ENCODE data around the gene MEGF11.

Gene MEGF11

GRCh38 chr15:65885668-65886218 lies 367.8 kb downstream of the MEGF11 start:
- no peak overlapping the region for H3K27ac ChIP-seq (ENCODE audit: extremely low read depth, low read depth, low read length)
- ChIA-PET POLR2A (interaction anchor here (1.3 kb wide), 1 partner anchor 16 kb away, joined by 6 read pairs; the partner anchor contains the start of gene RAB11A), CTCF (no interaction called here)
- H3K9me3 ChIP-seq (ENCODE audit: control insufficient read depth, insufficient read depth, low read depth, low read length): no peaks in the 10 kb centered on the region
- peaks cover 15% of the 10 kb centered on the region for H3K4me1 ChIP-seq (ENCODE audit: control insufficient read depth, insufficient read depth, low read length)
- TF ChIP-seq WT1 (tag by site-specific recombination; IDR thresholded peaks at IDR 0.05) (peak; percentile 59; the same call in 1 of the 2 replicates), ZNF266 (tag by site-specific recombination; IDR thresholded peaks at IDR 0.05; ENCODE audit: low read depth) (no peak)
- H3K4me3 ChIP-seq (ENCODE audit: low read depth, low read length): no peak overlapping the region
- H3K36me3 ChIP-seq (ENCODE audit: control insufficient read depth in 2 of 2, insufficient read depth in 1 of 2, low read length in 2 of 2): peaks cover 56 to 65% of the 10 kb centered on the region in 2 experiments

- Histone ChIP-seq H3K4me3 (ENCODE audit: low read depth, low read length) (no peak overlapping the region), H3K9me3 (ENCODE audit: control insufficient read depth, insufficient read depth, low read depth, low read length) (no peaks in the 10 kb centered on the region), H3K4me1 (ENCODE audit: control insufficient read depth, insufficient read depth, low read length) (peaks cover 15% of the 10 kb centered on the region), H3K27ac (ENCODE audit: extremely low read depth, low read depth, low read length) (no peak overlapping the region), H3K36me3 (ENCODE audit: control insufficient read depth in 2 of 2, insufficient read depth in 1 of 2, low read length in 2 of 2) (peaks cover 61 to 72% of the 10 kb centered on the region in 2 experiments)
- ChIA-PET POLR2A (interaction anchor here (0.6 to 1.3 kb wide), 3 partner anchors 12 to 501 kb away, joined by 3 to 6 read pairs (median 5); partner anchors contain the start of gene RAB11A), CTCF (no interaction called here)
- TF ChIP-seq ZXDB (tag by site-specific recombination; IDR thresholded peaks at IDR 0.05) (peak; percentile 61), PRDM6 (tag by site-specific recombination; IDR thresholded peaks at IDR 0.05) (peak; percentile 99), WT1 (tag by site-specific recombination; IDR thresholded peaks at IDR 0.05) (peak; percentile 72), ZNF175 (tag by site-specific recombination; IDR thresholded peaks at IDR 0.05) (no peak), PRDM10 (tag by site-specific recombination; IDR thresholded peaks at IDR 0.05) (peak; percentile 54), FEZF1 (tag by site-specific recombination; IDR thresholded peaks at IDR 0.05) (peak; percentile 80), ZNF843 (tag by site-specific recombination; IDR thresholded peaks at IDR 0.05) (peak; percentile 81; the same call in 1 of the 2 replicates), OSR2 (tag by site-specific recombination; IDR thresholded peaks at IDR 0.05) (peak; percentile 88), ZNF18 (tag by site-specific recombination; IDR thresholded peaks at IDR 0.05) (peak; percentile 15; the same call in 1 of the 2 replicates), BCL11A (tag by site-specific recombination; IDR thresholded peaks at IDR 0.05; ENCODE audit: low read depth) (no peak), PRDM4 (tag by site-specific recombination; IDR thresholded peaks at IDR 0.05) (0 out of 2 replicates have a peak, but pooled peaks have one; percentile 16), INSM2 (tag by site-specific recombination; IDR thresholded peaks at IDR 0.05) (0 out of 2 replicates have a peak, but pooled peaks have one; percentile 19), TCF7L2 (IDR thresholded peaks at IDR 0.05; ENCODE audit: borderline replicate concordance, low read depth, low read length) (no peak), TSHZ1 (tag by site-specific recombination; IDR thresholded peaks at IDR 0.05; ENCODE audit: borderline replicate concordance) (peak; percentile 66; the same call in 1 of the 2 replicates), ZNF521 (tag by site-specific recombination; IDR thresholded peaks at IDR 0.05) (no peak), KLF10 (tag by site-specific recombination; IDR thresholded peaks at IDR 0.05) (peak; percentile 66)
Measured at GRCh38 chr15:65884511-65884910, 369.0 kb downstream of the MEGF11 start.
